ENCODE results near the gene AUTS2. TPM values are rescaled to one million over a fixed set of nuclear protein-coding genes. Genes with fewer than 3 reads are reported as not detected.

Gene AUTS2
- total and polyA plus RNA-seq, 2 of the 8 experiments (the other 6 are each of a cell fraction or from before 2014, with no cell fraction given), result 25.9 to 101 TPM

DNA sequence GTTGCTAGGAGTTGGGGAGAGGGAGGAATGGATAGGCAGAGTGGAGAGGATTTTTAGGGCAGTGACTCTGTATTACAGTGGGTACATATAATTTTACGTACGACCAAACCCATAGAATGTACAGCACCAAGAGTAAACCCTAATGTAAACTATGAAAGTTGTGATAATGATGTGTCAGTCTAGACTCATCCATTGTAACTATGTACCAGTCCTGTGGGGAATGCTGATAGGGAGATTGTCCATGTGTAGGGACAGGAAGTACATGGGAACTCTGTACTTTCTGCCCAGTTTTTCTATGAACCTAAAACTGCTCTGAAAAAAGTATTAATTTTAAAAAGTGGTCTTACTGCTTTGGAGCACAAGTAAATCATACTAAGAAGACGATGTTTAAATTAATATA, 441.8 kb downstream of the AUTS2 start (continued):
- TF ChIP-seq, protein P1, sequence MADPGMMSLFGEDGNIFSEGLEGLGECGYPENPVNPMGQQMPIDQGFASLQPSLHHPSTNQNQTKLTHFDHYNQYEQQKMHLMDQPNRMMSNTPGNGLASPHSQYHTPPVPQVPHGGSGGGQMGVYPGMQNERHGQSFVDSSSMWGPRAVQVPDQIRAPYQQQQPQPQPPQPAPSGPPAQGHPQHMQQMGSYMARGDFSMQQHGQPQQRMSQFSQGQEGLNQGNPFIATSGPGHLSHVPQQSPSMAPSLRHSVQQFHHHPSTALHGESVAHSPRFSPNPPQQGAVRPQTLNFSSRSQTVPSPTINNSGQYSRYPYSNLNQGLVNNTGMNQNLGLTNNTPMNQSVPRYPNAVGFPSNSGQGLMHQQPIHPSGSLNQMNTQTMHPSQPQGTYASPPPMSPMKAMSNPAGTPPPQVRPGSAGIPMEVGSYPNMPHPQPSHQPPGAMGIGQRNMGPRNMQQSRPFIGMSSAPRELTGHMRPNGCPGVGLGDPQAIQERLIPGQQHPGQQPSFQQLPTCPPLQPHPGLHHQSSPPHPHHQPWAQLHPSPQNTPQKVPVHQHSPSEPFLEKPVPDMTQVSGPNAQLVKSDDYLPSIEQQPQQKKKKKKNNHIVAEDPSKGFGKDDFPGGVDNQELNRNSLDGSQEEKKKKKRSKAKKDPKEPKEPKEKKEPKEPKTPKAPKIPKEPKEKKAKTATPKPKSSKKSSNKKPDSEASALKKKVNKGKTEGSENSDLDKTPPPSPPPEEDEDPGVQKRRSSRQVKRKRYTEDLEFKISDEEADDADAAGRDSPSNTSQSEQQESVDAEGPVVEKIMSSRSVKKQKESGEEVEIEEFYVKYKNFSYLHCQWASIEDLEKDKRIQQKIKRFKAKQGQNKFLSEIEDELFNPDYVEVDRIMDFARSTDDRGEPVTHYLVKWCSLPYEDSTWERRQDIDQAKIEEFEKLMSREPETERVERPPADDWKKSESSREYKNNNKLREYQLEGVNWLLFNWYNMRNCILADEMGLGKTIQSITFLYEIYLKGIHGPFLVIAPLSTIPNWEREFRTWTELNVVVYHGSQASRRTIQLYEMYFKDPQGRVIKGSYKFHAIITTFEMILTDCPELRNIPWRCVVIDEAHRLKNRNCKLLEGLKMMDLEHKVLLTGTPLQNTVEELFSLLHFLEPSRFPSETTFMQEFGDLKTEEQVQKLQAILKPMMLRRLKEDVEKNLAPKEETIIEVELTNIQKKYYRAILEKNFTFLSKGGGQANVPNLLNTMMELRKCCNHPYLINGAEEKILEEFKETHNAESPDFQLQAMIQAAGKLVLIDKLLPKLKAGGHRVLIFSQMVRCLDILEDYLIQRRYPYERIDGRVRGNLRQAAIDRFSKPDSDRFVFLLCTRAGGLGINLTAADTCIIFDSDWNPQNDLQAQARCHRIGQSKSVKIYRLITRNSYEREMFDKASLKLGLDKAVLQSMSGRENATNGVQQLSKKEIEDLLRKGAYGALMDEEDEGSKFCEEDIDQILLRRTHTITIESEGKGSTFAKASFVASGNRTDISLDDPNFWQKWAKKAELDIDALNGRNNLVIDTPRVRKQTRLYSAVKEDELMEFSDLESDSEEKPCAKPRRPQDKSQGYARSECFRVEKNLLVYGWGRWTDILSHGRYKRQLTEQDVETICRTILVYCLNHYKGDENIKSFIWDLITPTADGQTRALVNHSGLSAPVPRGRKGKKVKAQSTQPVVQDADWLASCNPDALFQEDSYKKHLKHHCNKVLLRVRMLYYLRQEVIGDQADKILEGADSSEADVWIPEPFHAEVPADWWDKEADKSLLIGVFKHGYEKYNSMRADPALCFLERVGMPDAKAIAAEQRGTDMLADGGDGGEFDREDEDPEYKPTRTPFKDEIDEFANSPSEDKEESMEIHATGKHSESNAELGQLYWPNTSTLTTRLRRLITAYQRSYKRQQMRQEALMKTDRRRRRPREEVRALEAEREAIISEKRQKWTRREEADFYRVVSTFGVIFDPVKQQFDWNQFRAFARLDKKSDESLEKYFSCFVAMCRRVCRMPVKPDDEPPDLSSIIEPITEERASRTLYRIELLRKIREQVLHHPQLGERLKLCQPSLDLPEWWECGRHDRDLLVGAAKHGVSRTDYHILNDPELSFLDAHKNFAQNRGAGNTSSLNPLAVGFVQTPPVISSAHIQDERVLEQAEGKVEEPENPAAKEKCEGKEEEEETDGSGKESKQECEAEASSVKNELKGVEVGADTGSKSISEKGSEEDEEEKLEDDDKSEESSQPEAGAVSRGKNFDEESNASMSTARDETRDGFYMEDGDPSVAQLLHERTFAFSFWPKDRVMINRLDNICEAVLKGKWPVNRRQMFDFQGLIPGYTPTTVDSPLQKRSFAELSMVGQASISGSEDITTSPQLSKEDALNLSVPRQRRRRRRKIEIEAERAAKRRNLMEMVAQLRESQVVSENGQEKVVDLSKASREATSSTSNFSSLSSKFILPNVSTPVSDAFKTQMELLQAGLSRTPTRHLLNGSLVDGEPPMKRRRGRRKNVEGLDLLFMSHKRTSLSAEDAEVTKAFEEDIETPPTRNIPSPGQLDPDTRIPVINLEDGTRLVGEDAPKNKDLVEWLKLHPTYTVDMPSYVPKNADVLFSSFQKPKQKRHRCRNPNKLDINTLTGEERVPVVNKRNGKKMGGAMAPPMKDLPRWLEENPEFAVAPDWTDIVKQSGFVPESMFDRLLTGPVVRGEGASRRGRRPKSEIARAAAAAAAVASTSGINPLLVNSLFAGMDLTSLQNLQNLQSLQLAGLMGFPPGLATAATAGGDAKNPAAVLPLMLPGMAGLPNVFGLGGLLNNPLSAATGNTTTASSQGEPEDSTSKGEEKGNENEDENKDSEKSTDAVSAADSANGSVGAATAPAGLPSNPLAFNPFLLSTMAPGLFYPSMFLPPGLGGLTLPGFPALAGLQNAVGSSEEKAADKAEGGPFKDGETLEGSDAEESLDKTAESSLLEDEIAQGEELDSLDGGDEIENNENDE (IDR thresholded peaks at IDR 0.05; ENCODE audit: insufficient replicate concordance, low read length), result no peak
- TF ChIP-seq CREB1 (IDR thresholded peaks at IDR 0.05), result no peak
- TF ChIP-seq MAFK (IDR thresholded peaks at IDR 0.05; ENCODE audit: low read depth, low read length), result no peak
- TF ChIP-seq BRCA1 (IDR thresholded peaks at IDR 0.05; ENCODE audit: low read depth, low read length), result no peak
- TF ChIP-seq RNF2 (IDR thresholded peaks at IDR 0.05; ENCODE audit: borderline replicate concordance, low read depth, low read length, missing control alignments, poor library complexity, severe bottlenecking), result no peak
- TF ChIP-seq NRF1 (IDR thresholded peaks at IDR 0.05; ENCODE audit: low read depth, low read length), result no peak
- no peak for TF ChIP-seq HDAC6 (IDR thresholded peaks at IDR 0.05; ENCODE audit: low read depth, low read length)
